Endodermal cell (in vitro differentiated cells): Measurements from ENCODE around the gene AHRR. TPM values are rescaled to one million over a fixed set of nuclear protein-coding genes. Genes with fewer than 3 reads are reported as not detected.

Experiments used
- DNase-seq: peaks from one replicate; pipeline ENCODE4 v3.0.0-alpha.2; 2017
- H3K27ac ChIP-seq: 2 replicates; pipeline ENCODE4 v1.5.1; 2013; ENCODE audit warnings: mild to moderate bottlenecking, low read depth, low read length, moderate library complexity
- H3K27me3 ChIP-seq: 2 replicates; pipeline ENCODE4 v1.6.1; 2013; ENCODE audit warnings: mild to moderate bottlenecking, low read length, moderate library complexity; ENCODE audit not compliant: insufficient read depth, control insufficient read depth, poor library complexity, severe bottlenecking
- H3K36me3 ChIP-seq: 2 replicates; pipeline ENCODE4 v1.7.0; 2013; ENCODE audit warnings: mild to moderate bottlenecking, low read length, moderate library complexity; ENCODE audit not compliant: control insufficient read depth, insufficient read depth
- H3K4me1 ChIP-seq: one replicate; pipeline ENCODE4 v1.7.0; 2013; ENCODE audit warnings: low read length; ENCODE audit not compliant: control insufficient read depth, insufficient read depth
- H3K4me3 ChIP-seq: 2 replicates; pipeline ENCODE4 v1.5.1; 2013; ENCODE audit warnings: mild to moderate bottlenecking, low read length, moderate library complexity
- H3K9ac ChIP-seq: 2 replicates; pipeline ENCODE4 v1.6.1; 2013; ENCODE audit warnings: mild to moderate bottlenecking, low read length, moderate library complexity; ENCODE audit not compliant: poor library complexity, severe bottlenecking; ENCODE audit errors: extremely low read depth
- H3K9me3 ChIP-seq: 2 replicates; pipeline ENCODE4 v1.6.1; 2013; ENCODE audit warnings: mild to moderate bottlenecking, low read length, moderate library complexity; ENCODE audit not compliant: control insufficient read depth
- H3K27ac Mint-ChIP-seq: 2 replicates; pipeline ENCODE4 v1.8.0; 2020; ENCODE audit warnings: mixed read lengths
- H3K27me3 Mint-ChIP-seq: 2 replicates; pipeline ENCODE4 v1.8.0; 2021; ENCODE audit warnings: mild to moderate bottlenecking, mixed read lengths; ENCODE audit not compliant: insufficient read depth
- H3K36me3 Mint-ChIP-seq: 2 replicates; pipeline ENCODE4 v1.8.0; 2020; ENCODE audit warnings: low read depth, mixed read lengths
- H3K4me1 Mint-ChIP-seq: 2 replicates; pipeline ENCODE4 v1.8.0; 2020; ENCODE audit warnings: mixed read lengths
- H3K4me3 Mint-ChIP-seq: 2 replicates; pipeline ENCODE4 v1.8.0; 2020; ENCODE audit warnings: mild to moderate bottlenecking, moderate library complexity, mixed read lengths
- H3K9me3 Mint-ChIP-seq: 2 replicates; pipeline ENCODE4 v1.8.0; 2020; ENCODE audit warnings: mild to moderate bottlenecking, mixed read lengths
- WGBS, 2 experiments: methylation state at CpG; one replicate each; pipeline versions ENCODE4 v1.1.5 to v1.1.7; 2013; ENCODE audit warnings: missing lambda C conversion rate in 2 of 2, mixed read lengths in 1 of 2; ENCODE audit not compliant: insufficient coverage in 1 of 2, insufficient read length in 1 of 2; 5-methylcytosine and 5-hydroxymethylcytosine counted together
- total RNA-seq, 2 donors: library from RNA; stranded (reverse); fragmentation: NEBNext Ultra II Directional in 1 of 2; extraction: Animal tissue kit (Norgen Biotek cat#: 25700) in 1 of 2; gene quantifications; 2 replicates in 1 of 2; 3 replicates in 1 of 2; pipeline ENCODE4 v1.2.1, GENCODE V29; 2021
- TF ChIP-seq, protein P1 (sequence below): fragments of 200-600 bp; sonication (generic); conservative IDR thresholded peaks from 2 replicates; pipeline ENCODE4 v1.5.0; 2021; ENCODE audit warnings: antibody characterized with exemption, mild to moderate bottlenecking

The AHRR gene
- total RNA-seq, 2 donors from 2014 or later, result 1.4 to 2.0 TPM

DNA sequence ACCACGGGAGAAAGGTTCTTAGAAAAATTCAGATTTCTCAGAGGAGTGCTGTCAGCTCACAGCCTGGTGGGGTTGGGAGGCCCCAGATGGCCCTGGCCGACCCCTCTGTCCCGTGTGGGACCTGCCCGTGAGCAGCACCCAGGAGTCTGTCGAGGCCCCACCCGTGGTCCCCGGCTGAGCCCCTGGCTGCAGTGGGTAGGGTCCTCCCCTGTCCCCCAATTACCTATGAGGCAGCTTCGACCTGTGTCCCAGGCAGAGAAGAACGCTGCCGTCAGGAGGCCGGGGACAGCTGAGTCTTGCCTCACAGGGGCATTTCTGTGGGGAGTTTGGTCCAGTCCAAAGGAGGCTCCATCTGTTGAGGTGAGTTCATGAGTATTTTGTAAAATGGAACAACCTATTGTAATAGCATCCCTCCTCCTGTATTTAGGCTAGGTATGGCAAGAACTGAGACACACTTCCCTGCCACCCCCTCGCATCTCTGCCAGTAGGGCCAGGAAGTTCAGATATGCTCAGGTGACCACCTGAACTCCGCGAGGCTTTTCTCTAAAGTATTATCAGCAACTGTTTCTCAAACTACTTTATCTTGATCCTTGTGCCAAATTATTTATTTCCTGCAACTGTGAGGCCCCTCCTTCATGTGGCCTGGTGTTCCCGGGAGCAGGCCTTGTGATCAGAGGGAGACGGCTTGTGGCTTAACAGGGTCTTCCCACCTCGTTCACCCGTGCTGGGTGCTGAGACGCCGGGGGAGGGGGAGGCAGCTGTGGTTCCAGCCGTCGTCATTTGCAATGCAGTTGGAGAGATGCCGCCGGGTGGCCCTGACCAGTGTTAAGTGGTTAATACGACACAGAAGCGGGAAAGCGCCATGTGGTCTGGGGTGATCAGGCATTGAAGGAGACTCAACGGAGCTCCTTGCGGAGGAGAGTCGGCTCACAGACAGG, 1.7 kb downstream of the AHRR start:
- Histone ChIP-seq H3K9ac (no peak overlapping the region), H3K27me3 (peaks cover 56% of the 10 kb centered on the region), H3K4me3 (no peak overlapping the region), H3K4me1 (no peaks in the 10 kb centered on the region), H3K9me3 (no peaks in the 10 kb centered on the region), H3K27ac (no peak overlapping the region), H3K36me3 (no peaks in the 10 kb centered on the region)
- no peak overlapping the region for H3K27ac Mint-ChIP-seq
- WGBS, 2 experiments, result 72 to 79% methylated on average over 20 to 30 of the region's 30 CpGs
- H3K36me3 Mint-ChIP-seq, result no peaks in the 10 kb centered on the region
- DNase-seq, result peak; percentile 73
- H3K27me3 Mint-ChIP-seq, result peaks cover 79% of the 10 kb centered on the region
- H3K9me3 Mint-ChIP-seq, result no peaks in the 10 kb centered on the region
- TF ChIP-seq, protein P1, sequence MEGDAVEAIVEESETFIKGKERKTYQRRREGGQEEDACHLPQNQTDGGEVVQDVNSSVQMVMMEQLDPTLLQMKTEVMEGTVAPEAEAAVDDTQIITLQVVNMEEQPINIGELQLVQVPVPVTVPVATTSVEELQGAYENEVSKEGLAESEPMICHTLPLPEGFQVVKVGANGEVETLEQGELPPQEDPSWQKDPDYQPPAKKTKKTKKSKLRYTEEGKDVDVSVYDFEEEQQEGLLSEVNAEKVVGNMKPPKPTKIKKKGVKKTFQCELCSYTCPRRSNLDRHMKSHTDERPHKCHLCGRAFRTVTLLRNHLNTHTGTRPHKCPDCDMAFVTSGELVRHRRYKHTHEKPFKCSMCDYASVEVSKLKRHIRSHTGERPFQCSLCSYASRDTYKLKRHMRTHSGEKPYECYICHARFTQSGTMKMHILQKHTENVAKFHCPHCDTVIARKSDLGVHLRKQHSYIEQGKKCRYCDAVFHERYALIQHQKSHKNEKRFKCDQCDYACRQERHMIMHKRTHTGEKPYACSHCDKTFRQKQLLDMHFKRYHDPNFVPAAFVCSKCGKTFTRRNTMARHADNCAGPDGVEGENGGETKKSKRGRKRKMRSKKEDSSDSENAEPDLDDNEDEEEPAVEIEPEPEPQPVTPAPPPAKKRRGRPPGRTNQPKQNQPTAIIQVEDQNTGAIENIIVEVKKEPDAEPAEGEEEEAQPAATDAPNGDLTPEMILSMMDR, result no peak
- H3K4me1 Mint-ChIP-seq, result no peaks in the 10 kb centered on the region
- H3K4me3 Mint-ChIP-seq, result no peak overlapping the region

DNA sequence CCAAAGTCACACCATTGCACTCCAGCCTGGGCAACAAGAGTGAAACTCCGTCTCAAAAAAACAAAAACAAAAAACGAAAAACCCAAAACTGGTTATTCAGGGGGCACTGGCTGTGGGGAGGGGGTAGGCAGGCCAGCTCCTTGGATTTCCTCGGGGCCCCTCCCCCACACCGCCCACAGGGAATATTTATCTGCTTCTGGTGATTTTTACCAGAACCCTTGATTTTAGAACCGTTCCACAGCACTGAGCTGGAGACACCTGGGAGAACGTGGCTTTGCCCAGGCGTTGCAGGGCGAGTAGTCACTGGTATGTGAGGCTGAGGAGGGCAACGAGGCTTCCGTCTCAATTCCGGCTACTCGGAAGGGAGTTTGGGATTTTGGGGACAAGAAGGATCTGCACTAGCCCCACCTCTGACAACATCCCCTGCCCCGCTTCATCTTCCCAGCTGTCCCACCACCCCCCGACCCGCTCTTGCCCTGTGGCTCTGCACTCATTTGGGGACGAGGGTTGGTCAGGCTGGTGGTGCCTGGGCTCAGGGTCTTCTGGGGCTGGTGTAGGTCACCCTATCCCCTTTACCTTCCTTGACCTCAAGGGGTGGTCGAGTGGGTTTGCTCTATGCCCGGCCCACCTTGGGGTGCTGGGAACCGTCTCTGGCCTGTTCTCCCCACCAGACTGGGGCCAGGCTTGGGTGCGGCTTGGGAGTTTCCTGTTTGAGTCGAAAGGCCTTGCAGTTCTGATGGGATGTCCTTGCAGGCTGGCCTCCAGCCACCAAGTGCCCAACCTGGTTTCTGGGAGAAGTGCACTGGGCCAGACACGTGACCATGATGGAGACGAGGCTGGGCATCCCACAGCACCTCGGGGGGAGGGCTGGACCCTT, 3.5 kb downstream of the AHRR start:
- Mint-ChIP-seq H3K27ac (no peak overlapping the region), H3K4me1 (no peaks in the 10 kb centered on the region), H3K4me3 (no peak overlapping the region), H3K27me3 (peaks cover 63% of the 10 kb centered on the region), H3K9me3 (no peaks in the 10 kb centered on the region), H3K36me3 (no peaks in the 10 kb centered on the region)
- Histone ChIP-seq H3K9me3 (no peaks in the 10 kb centered on the region), H3K4me3 (no peak overlapping the region), H3K9ac (no peak overlapping the region), H3K27me3 (peaks cover 40% of the 10 kb centered on the region), H3K27ac (no peak overlapping the region), H3K4me1 (no peaks in the 10 kb centered on the region), H3K36me3 (no peaks in the 10 kb centered on the region)
- 87 to 91% methylated on average over 14 to 24 of the region's 24 CpGs for WGBS, 2 experiments
- TF ChIP-seq, protein P1, result no peak
- DNase-seq, result peak; percentile 40

DNA sequence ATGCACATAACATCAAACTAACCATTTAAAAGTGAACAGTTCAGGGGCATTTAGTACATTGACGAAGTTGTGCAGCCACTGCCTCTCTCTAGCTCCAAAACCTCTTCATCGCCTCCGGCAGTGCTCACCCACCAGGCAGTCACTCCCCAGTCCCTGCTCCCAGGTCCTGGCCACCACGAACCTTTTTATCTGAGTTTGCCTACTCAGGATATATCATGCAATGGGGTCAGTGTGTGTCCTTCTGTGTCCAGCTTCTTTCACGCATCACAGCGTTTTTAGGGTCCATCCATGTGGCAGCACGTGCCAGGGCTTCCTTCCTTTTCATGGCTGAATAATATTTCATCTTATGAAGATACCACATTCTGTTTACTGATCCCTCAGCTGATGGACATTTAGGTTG, 4.6 kb downstream of the AHRR start:
- Mint-ChIP-seq H3K27me3 (peaks cover 56% of the 10 kb centered on the region), H3K4me1 (no peaks in the 10 kb centered on the region), H3K4me3 (no peak overlapping the region), H3K9me3 (no peaks in the 10 kb centered on the region), H3K36me3 (no peaks in the 10 kb centered on the region), H3K27ac (no peak overlapping the region)
- peak; percentile 6 for DNase-seq
- Histone ChIP-seq H3K4me1 (no peaks in the 10 kb centered on the region), H3K27ac (no peak overlapping the region), H3K9me3 (no peaks in the 10 kb centered on the region), H3K36me3 (no peaks in the 10 kb centered on the region), H3K4me3 (no peak overlapping the region), H3K9ac (no peak overlapping the region), H3K27me3 (peaks cover 28% of the 10 kb centered on the region)
- TF ChIP-seq, protein P1, result no peak
- WGBS, 2 experiments, result 83 to 92% methylated on average over 4 to 7 of the region's 7 CpGs
